Mammary epithelial cell (primary cell): ENCODE data around the gene ROBO1.

ENCODE experiments used
- EZH2 ChIP-seq: IDR thresholded peaks from 2 replicates; pipeline ENCODE4 v1.6.1; 2012; ENCODE audit warnings: low read length, inconsistent platforms, borderline replicate concordance
- TF ChIP-seq, protein P1 (sequence below), 2 donors: IDR thresholded peaks in 1 of 2; conservative IDR thresholded peaks in 1 of 2; 2 replicates each; pipeline ENCODE4 v1.5.1; 2011 to 2012; ENCODE audit warnings: inconsistent platforms in 2 of 2, low read length in 2 of 2, mild to moderate bottlenecking in 2 of 2, control low read depth in 1 of 2, low read depth in 1 of 2; ENCODE audit not compliant: insufficient read depth in 1 of 2; ENCODE audit errors: extremely low read depth in 1 of 2

DNA sequence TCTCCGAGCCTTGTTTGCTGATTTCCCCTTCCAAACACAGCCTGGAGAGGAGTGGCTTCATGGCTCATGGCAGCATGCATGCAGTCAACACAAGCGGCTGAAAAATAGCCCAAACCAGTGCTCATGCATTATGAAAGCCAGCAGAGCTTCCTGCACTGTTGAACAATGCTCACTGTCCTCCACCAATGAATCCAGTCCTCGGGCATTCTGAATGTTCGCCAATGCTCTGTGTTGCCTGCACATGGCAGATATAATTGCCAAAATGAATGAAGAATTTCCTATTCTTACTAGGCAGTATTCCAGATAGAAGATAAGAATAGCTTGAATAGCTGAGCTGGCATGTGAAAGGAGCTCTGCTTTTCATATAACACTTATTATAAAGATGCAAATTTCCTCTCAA, 252.7 kb downstream of the ROBO1 start:
- TF ChIP-seq, protein P1, sequence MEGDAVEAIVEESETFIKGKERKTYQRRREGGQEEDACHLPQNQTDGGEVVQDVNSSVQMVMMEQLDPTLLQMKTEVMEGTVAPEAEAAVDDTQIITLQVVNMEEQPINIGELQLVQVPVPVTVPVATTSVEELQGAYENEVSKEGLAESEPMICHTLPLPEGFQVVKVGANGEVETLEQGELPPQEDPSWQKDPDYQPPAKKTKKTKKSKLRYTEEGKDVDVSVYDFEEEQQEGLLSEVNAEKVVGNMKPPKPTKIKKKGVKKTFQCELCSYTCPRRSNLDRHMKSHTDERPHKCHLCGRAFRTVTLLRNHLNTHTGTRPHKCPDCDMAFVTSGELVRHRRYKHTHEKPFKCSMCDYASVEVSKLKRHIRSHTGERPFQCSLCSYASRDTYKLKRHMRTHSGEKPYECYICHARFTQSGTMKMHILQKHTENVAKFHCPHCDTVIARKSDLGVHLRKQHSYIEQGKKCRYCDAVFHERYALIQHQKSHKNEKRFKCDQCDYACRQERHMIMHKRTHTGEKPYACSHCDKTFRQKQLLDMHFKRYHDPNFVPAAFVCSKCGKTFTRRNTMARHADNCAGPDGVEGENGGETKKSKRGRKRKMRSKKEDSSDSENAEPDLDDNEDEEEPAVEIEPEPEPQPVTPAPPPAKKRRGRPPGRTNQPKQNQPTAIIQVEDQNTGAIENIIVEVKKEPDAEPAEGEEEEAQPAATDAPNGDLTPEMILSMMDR (conservative IDR thresholded peaks at IDR 0.05 in 1 of 2, IDR thresholded peaks at IDR 0.05 in 1 of 2; ENCODE audit: extremely low read depth in 1 of 2, insufficient read depth in 1 of 2, low read depth in 1 of 2, low read length in 2 of 2): no peak
- TF ChIP-seq EZH2: no peak
